IMR-90 (cell line): Measurements from ENCODE around the gene CCNJ. TPM values are rescaled to one million over a fixed set of nuclear protein-coding genes. Genes with fewer than 3 reads are reported as not detected.

Experiments used
- ATAC-seq: fragments of 200-7000 bp; cut with Tn5 transposase; 2 replicates; pipeline ENCODE4 v1.9.1; 2020; ENCODE audit warnings: low read depth, mild to moderate bottlenecking, moderate library complexity
- BruUV-seq: library from RNA; stranded (reverse); fragments of 400-500 nt; replicated peaks from 2 replicates; lab custom pipeline; 2021; lab: Mats Ljungman, UMichigan
- CTCF ChIA-PET: fragments of 300-600 bp; formaldehyde crosslinking; extraction: SDS; loops from one replicate; lab custom pipeline; 2021; ENCODE audit warnings: antibody characterized with exemption; lab: Yijun Ruan, JAX
- POLR2A ChIA-PET: fragments of 300-600 bp; sonication (Branson Sonifier 250); formaldehyde crosslinking; loops from one replicate; lab custom pipeline; 2022; ENCODE audit warnings: antibody characterized with exemption; ENCODE audit not compliant: unreplicated experiment; lab: Charles Lee
- DNase-seq: peaks from one replicate; pipeline ENCODE4 v3.0.0; 2013
- H2AFZ ChIP-seq: replicated peaks from 2 replicates; pipeline ENCODE3; 2013; ENCODE audit warnings: low read length, mild to moderate bottlenecking; ENCODE audit not compliant: poor library complexity
- H2AK5ac ChIP-seq: 2 replicates; pipeline ENCODE4 v1.6.1; 2013; ENCODE audit warnings: low read depth, low read length, inconsistent platforms
- H2AK9ac ChIP-seq: replicated peaks from 2 replicates; pipeline ENCODE3; 2013; ENCODE audit warnings: mild to moderate bottlenecking, low read depth, low read length, moderate library complexity; ENCODE audit not compliant: poor library complexity
- H2BK120ac ChIP-seq: 2 replicates; pipeline ENCODE4 v1.6.1; 2013; ENCODE audit warnings: low read depth, low read length, inconsistent platforms
- H2BK15ac ChIP-seq: 3 replicates; pipeline ENCODE4 v1.6.1; 2013; ENCODE audit warnings: low read depth, low read length, inconsistent platforms
- H2BK20ac ChIP-seq: 2 replicates; pipeline ENCODE4 v1.6.1; 2013; ENCODE audit warnings: low read depth, mild to moderate bottlenecking, inconsistent platforms, low read length, moderate library complexity
- H2BK5ac ChIP-seq: 2 replicates; pipeline ENCODE4 v1.6.1; 2013; ENCODE audit warnings: mild to moderate bottlenecking, low read depth, low read length, inconsistent platforms; ENCODE audit not compliant: poor library complexity, severe bottlenecking
- H3K14ac ChIP-seq: replicated peaks from 2 replicates; pipeline ENCODE4 v1.6.1; 2013; ENCODE audit warnings: low read depth, low read length, inconsistent platforms
- H3K18ac ChIP-seq: 2 replicates; pipeline ENCODE4 v1.6.1; 2013; ENCODE audit warnings: low read depth, low read length, control low read depth
- H3K23ac ChIP-seq: 2 replicates; pipeline ENCODE4 v1.6.1; 2013; ENCODE audit warnings: low read depth, low read length, inconsistent platforms
- H3K27ac ChIP-seq: 2 replicates; pipeline ENCODE4 v1.5.1; 2013; ENCODE audit warnings: mild to moderate bottlenecking, control low read depth, low read length; ENCODE audit not compliant: insufficient read depth
- H3K27me3 ChIP-seq: 2 replicates; pipeline ENCODE4 v1.6.1; 2013; ENCODE audit warnings: low read length; ENCODE audit not compliant: control insufficient read depth, insufficient read depth
- H3K36me3 ChIP-seq: 2 replicates; pipeline ENCODE4 v1.6.1; 2013; ENCODE audit warnings: low read length, mixed read lengths; ENCODE audit not compliant: control insufficient read depth, insufficient read depth
- H3K4ac ChIP-seq: 2 replicates; pipeline ENCODE4 v1.6.1; 2013; ENCODE audit warnings: low read depth, low read length, inconsistent platforms
- H3K4me1 ChIP-seq: 2 replicates; pipeline ENCODE4 v1.6.1; 2013; ENCODE audit warnings: low read length, mixed read lengths; ENCODE audit not compliant: control insufficient read depth, insufficient read depth
- H3K4me2 ChIP-seq: 2 replicates; pipeline ENCODE4 v1.6.1; 2013; ENCODE audit warnings: low read depth, mild to moderate bottlenecking, control low read depth, low read length, moderate library complexity
- H3K4me3 ChIP-seq: 2 replicates; pipeline ENCODE4 v1.5.1; 2013; ENCODE audit warnings: low read depth, mild to moderate bottlenecking, control low read depth, low read length, moderate library complexity; ENCODE audit not compliant: insufficient read depth
- H3K56ac ChIP-seq: 2 replicates; pipeline ENCODE4 v1.6.1; 2013; ENCODE audit warnings: low read length, inconsistent platforms; ENCODE audit not compliant: insufficient read depth; ENCODE audit errors: extremely low read depth
- H3K79me1 ChIP-seq, 2 experiments: 2 replicates each; pipeline ENCODE4 v1.6.1; 2013; ENCODE audit warnings: low read length in 2 of 2, inconsistent platforms in 1 of 2, low read depth in 1 of 2
- H3K9ac ChIP-seq: 2 replicates; pipeline ENCODE4 v1.6.1; 2013; ENCODE audit warnings: low read depth, low read length, control low read depth
- H3K9me1 ChIP-seq: 2 replicates; pipeline ENCODE4 v1.6.1; 2013; ENCODE audit warnings: low read length, inconsistent platforms; ENCODE audit not compliant: insufficient read depth
- H3K9me3 ChIP-seq: 2 replicates; pipeline ENCODE4 v1.6.1; 2013; ENCODE audit warnings: low read length; ENCODE audit not compliant: control insufficient read depth, insufficient read depth
- H4K20me1 ChIP-seq: 2 replicates; pipeline ENCODE4 v1.6.1; 2013; ENCODE audit warnings: low read length, inconsistent platforms; ENCODE audit not compliant: insufficient read depth
- H4K5ac ChIP-seq: 2 replicates; pipeline ENCODE4 v1.6.1; 2013; ENCODE audit warnings: mild to moderate bottlenecking, low read depth, low read length, control low read depth
- H4K8ac ChIP-seq, 2 experiments: 2 replicates each; pipeline ENCODE4 v1.6.1; 2013; ENCODE audit warnings: low read depth in 2 of 2, low read length in 2 of 2, control low read depth in 1 of 2, inconsistent platforms in 1 of 2
- H4K91ac ChIP-seq: 2 replicates; pipeline ENCODE4 v1.6.1; 2013; ENCODE audit warnings: low read depth, low read length, inconsistent platforms; ENCODE audit not compliant: insufficient read depth
- BHLHE40 ChIP-seq: fragments of 150-350 bp; IDR thresholded peaks from 2 replicates; pipeline ENCODE4 v1.6.1; 2016; ENCODE audit warnings: mild to moderate bottlenecking, low read depth, low read length
- CEBPB ChIP-seq: IDR thresholded peaks from 2 replicates; pipeline ENCODE4 v1.6.1; 2012; ENCODE audit warnings: low read depth, low read length, improper control_type of control experiment
- CHD1 ChIP-seq: IDR thresholded peaks from 2 replicates; pipeline ENCODE4 v1.6.1; 2012; ENCODE audit warnings: low read depth, low read length, improper control_type of control experiment
- CTCF ChIP-seq: conservative IDR thresholded peaks from 2 replicates; pipeline ENCODE4 v1.5.1; 2012; ENCODE audit warnings: mild to moderate bottlenecking, low read depth, low read length, improper control_type of control experiment
- FOS ChIP-seq: fragments of 150-350 bp; IDR thresholded peaks from 2 replicates; pipeline ENCODE4 v1.6.1; 2016; ENCODE audit warnings: low read depth, low read length
- MAFK ChIP-seq: IDR thresholded peaks from 2 replicates; pipeline ENCODE4 v1.6.1; 2012; ENCODE audit warnings: low read depth, low read length, improper control_type of control experiment
- MAZ ChIP-seq: IDR thresholded peaks from 2 replicates; pipeline ENCODE4 v1.6.1; 2012; ENCODE audit warnings: low read depth, mild to moderate bottlenecking, low read length, improper control_type of control experiment, moderate library complexity, borderline replicate concordance
- MXI1 ChIP-seq: IDR thresholded peaks from 2 replicates; pipeline ENCODE4 v1.6.1; 2012; ENCODE audit warnings: low read depth, mild to moderate bottlenecking, low read length, moderate library complexity, borderline replicate concordance
- NFE2L2 ChIP-seq: fragments of 150-350 bp; IDR thresholded peaks from 2 replicates; pipeline ENCODE4 v1.6.1; 2016; ENCODE audit warnings: low read depth, mild to moderate bottlenecking, low read length
- POLR2A ChIP-seq: IDR thresholded peaks from 2 replicates; pipeline ENCODE4 v1.6.1; 2012; ENCODE audit warnings: mild to moderate bottlenecking, low read depth, low read length
- RAD21 ChIP-seq: IDR thresholded peaks from 2 replicates; pipeline ENCODE4 v1.6.1; 2012; ENCODE audit warnings: low read length, improper control_type of control experiment
- RCOR1 ChIP-seq: IDR thresholded peaks from 2 replicates; pipeline ENCODE4 v1.6.1; 2012; ENCODE audit warnings: mild to moderate bottlenecking, low read length, improper control_type of control experiment; ENCODE audit not compliant: insufficient replicate concordance
- RFX5 ChIP-seq: IDR thresholded peaks from 2 replicates; pipeline ENCODE4 v1.8.0; 2012; ENCODE audit warnings: low read depth, mild to moderate bottlenecking, low read length, moderate library complexity
- SMC3 ChIP-seq: fragments of 150-350 bp; IDR thresholded peaks from 2 replicates; pipeline ENCODE4 v1.6.1; 2016; ENCODE audit warnings: low read depth, mild to moderate bottlenecking, antibody characterized with exemption, low read length, moderate library complexity
- USF2 ChIP-seq: fragments of 150-350 bp; IDR thresholded peaks from 2 replicates; pipeline ENCODE4 v1.6.1; 2017; ENCODE audit warnings: mild to moderate bottlenecking, antibody characterized with exemption, low read length, low read depth
- WGBS, 2 experiments: methylation state at CpG; one replicate each; pipeline versions ENCODE4 v1.1.5 to v1.1.7; 2013; ENCODE audit warnings: missing lambda C conversion rate in 2 of 2; ENCODE audit not compliant: insufficient read length in 1 of 2; ENCODE audit errors: extremely low coverage in 2 of 2; 5-methylcytosine and 5-hydroxymethylcytosine counted together
- dilution Hi-C: fragments of 300-500 bp; cut with HindIII; formaldehyde crosslinking; loops from one replicate; pipeline ENCODE4 v1.14.3; 2018; ENCODE audit warnings: low sequenced_read_pairs; ENCODE audit not compliant: unreplicated experiment
- in situ Hi-C: fragments of 300-500 bp; cut with MboI; formaldehyde crosslinking; loops from 3 replicates; pipeline ENCODE4 v1.14.3; 2019; ENCODE audit warnings: low sequenced_read_pairs, inconsistent platforms, mixed read lengths
- intact Hi-C: fragments of 100-400 bp; cut with micrococcal nuclease; formaldehyde crosslinking; loops from 2 replicates; pipeline ENCODE4 v1.10.0; 2022
- polyA plus RNA-seq, 3 experiments: library from polyadenylated mRNA; depleted of rRNA; stranded (reverse); fragments of >200 nt; gene quantifications; 2 replicates each; pipeline ENCODE4 v1.2.3, GENCODE V29; 2012; ENCODE audit warnings: low replicate concordance in 1 of 3
- total RNA-seq: library from RNA; depleted of rRNA; stranded (reverse); fragments of >200 nt; gene quantifications from 2 replicates; pipeline ENCODE4 v1.2.3, GENCODE V29; 2012
- TF ChIP-seq, protein P1 (sequence below): fragments of 150-350 bp; IDR thresholded peaks from 2 replicates; pipeline ENCODE4 v1.6.1; 2016; ENCODE audit warnings: low read depth, mild to moderate bottlenecking, low read length, moderate library complexity, borderline replicate concordance

CCNJ gene
- total and polyA plus RNA-seq, 2 of the 4 experiments (the other 2 are of a cell fraction): 5.4 to 10.0 TPM

- H4K91ac ChIP-seq: no peak overlapping the region
- H3K4me3 ChIP-seq: no peak overlapping the region
- in situ Hi-C loops (loop anchor here (5.0 kb wide), 1 partner anchor 33 kb away; no protein-coding TSS in a partner anchor), intact Hi-C loops (no loop called here), dilution Hi-C loops (no loop called here)
- H2BK120ac ChIP-seq: no peak overlapping the region
- no CpG with 5 or more reads among the region's 2 CpGs for WGBS, 2 experiments
- H3K4ac ChIP-seq: no peak overlapping the region
- no peak overlapping the region for H2BK20ac ChIP-seq
- H4K20me1 ChIP-seq: no peaks in the 10 kb centered on the region
- no TSS peak for BruUV-seq
- no peak overlapping the region for H3K9ac ChIP-seq
- H2BK15ac ChIP-seq: no peak overlapping the region
- TF ChIP-seq USF2: no peak
- no peak for TF ChIP-seq SMC3
- no peak for TF ChIP-seq FOS
- TF ChIP-seq CTCF: no peak
- TF ChIP-seq BHLHE40: no peak
- TF ChIP-seq CEBPB: no peak
- TF ChIP-seq RFX5: no peak
- TF ChIP-seq MAZ: no peak
- TF ChIP-seq, protein P1, sequence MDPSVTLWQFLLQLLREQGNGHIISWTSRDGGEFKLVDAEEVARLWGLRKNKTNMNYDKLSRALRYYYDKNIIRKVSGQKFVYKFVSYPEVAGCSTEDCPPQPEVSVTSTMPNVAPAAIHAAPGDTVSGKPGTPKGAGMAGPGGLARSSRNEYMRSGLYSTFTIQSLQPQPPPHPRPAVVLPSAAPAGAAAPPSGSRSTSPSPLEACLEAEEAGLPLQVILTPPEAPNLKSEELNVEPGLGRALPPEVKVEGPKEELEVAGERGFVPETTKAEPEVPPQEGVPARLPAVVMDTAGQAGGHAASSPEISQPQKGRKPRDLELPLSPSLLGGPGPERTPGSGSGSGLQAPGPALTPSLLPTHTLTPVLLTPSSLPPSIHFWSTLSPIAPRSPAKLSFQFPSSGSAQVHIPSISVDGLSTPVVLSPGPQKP: no peak
- TF ChIP-seq NFE2L2: no peak
- no peak for TF ChIP-seq POLR2A
- no peak for TF ChIP-seq RAD21
- TF ChIP-seq MAFK: no peak
- no peak for TF ChIP-seq MXI1
- TF ChIP-seq RCOR1: no peak
- TF ChIP-seq CHD1: no peak
- peaks cover 4% of the 10 kb centered on the region for H3K9me3 ChIP-seq
- no peak overlapping the region for H4K5ac ChIP-seq
- no peak overlapping the region for H2BK5ac ChIP-seq
- H3K23ac ChIP-seq: no peak overlapping the region
- peaks cover 2% of the 10 kb centered on the region for H3K27me3 ChIP-seq
- POLR2A ChIA-PET: no interaction called here
- no peak overlapping the region for H3K27ac ChIP-seq
- H3K56ac ChIP-seq: no peak overlapping the region
- no peak overlapping the region for H3K18ac ChIP-seq
- peaks cover 4% of the 10 kb centered on the region; the same call in 1 of the 2 replicates for H3K9me1 ChIP-seq
- H2AFZ ChIP-seq: no peak overlapping the region
- no peak overlapping the region for H2AK9ac ChIP-seq
- H3K4me1 ChIP-seq: peaks cover 3% of the 10 kb centered on the region
- no peak overlapping the region for H4K8ac ChIP-seq
- no peak overlapping the region for H2AK5ac ChIP-seq
- ATAC-seq (no peak), DNase-seq (no peak)
- H3K14ac ChIP-seq: no peak overlapping the region
- no peak overlapping the region for H3K4me2 ChIP-seq
- no peaks in the 10 kb centered on the region; a peak in 1 of 4 replicates for H3K79me1 ChIP-seq
- no peaks in the 10 kb centered on the region for H3K36me3 ChIP-seq
- CTCF ChIA-PET: no interaction called here
Observed at GRCh38 chr10:96093948-96094347, 50.6 kb downstream of the CCNJ start.
